Lower leg skin (tissue), 4 donors: Measurements from ENCODE around the gene PFKFB4. TPM values are rescaled to one million over a fixed set of nuclear protein-coding genes. Genes with fewer than 3 reads are reported as not detected.

ENCODE experiments used
- DNase-seq, 2 donors: peaks; one replicate each; pipeline ENCODE4 v3.0.0-alpha.2; 2019; ENCODE audit warnings: low spot score in 2 of 2
- H3K4me3 ChIP-seq: fragments of 200-600 bp; sonication (generic); 2 replicates; pipeline ENCODE4 v1.5.1; 2017; ENCODE audit warnings: mild to moderate bottlenecking, low read depth; ENCODE audit not compliant: poor library complexity, severe bottlenecking
- CTCF ChIP-seq, 3 donors: fragments of 450-650 bp; IDR thresholded peaks; one replicate each; pipeline ENCODE4 v1.5.1; 2016; ENCODE audit warnings: antibody characterized with exemption in 3 of 3, mild to moderate bottlenecking in 3 of 3, moderate library complexity in 2 of 3
- POLR2A ChIP-seq, 2 donors: fragments of 450-650 bp; IDR thresholded peaks; one replicate each; pipeline ENCODE4 v1.6.1; 2016 to 2017; ENCODE audit warnings: antibody characterized with exemption in 2 of 2, mild to moderate bottlenecking in 1 of 2, moderate library complexity in 1 of 2
- WGBS, 2 donors: methylation state at CpG; one replicate each; pipeline ENCODE4 v1.1.5; 2018; 5-methylcytosine and 5-hydroxymethylcytosine counted together
- intact Hi-C: fragments of 100-400 bp; cut with DNase I; formaldehyde crosslinking; loops from one replicate; pipeline ENCODE4 v1.15.0; 2023; ENCODE audit warnings: low total_unique reads
- microRNA counts, 2 donors: library from miRNA; unstranded; fragments of <30 nt; microRNA quantifications; one replicate each; lab custom pipeline; 2016
- microRNA-seq, 2 donors: library from miRNA; unstranded; fragments of <30 nt; microRNA quantifications; one replicate each; pipeline ENCODE4, GENCODE V29; 2016; ENCODE audit warnings: borderline replicate concordance in 2 of 2, borderline number of aligned reads in 1 of 2
- total RNA-seq, 4 donors: library from RNA; depleted of rRNA; stranded (reverse); fragments of >200 nt; gene quantifications; one replicate each; pipeline ENCODE4 v1.1.0, GENCODE V29; 2016

PFKFB4 gene
- total RNA-seq, 4 donors from 2014 or later = 3.7 to 8.8 (median 6.4) TPM

- intact Hi-C loops = loop anchor here (10.0 kb wide), 1 partner anchor 76 kb away; no protein-coding TSS in a partner anchor
- TF ChIP-seq CTCF (IDR thresholded peaks at IDR 0.05) (no peak), POLR2A (IDR thresholded peaks at IDR 0.05) (no peak)
- no peak overlapping the region for H3K4me3 ChIP-seq
- 45 to 55% methylated on average over 7 to 8 of the region's 8 CpGs for WGBS, 2 donors
- DNase-seq = no peak
These were observed 88.3 kb downstream of the PFKFB4 start for GRCh38 chr3:48468329-48468731.

MicroRNAs within 50 kb of the gene (microRNA counts, 767-probe panel; counts per million panel counts)
- 0 to 358 counts per million in 2 donors for microRNA hsa-miR-711 (lab: Ali Mortazavi, UCI)

Small RNAs within 50 kb of the gene (microRNA-seq; reads per million reads assigned to microRNA genes)
- gene MIR6823 = 0 reads per million in 2 donors
- 0 reads per million in 2 donors for gene MIR711

Other genes starting within 250 kb of the PFKFB4 start
- gene SPINK8, start 223.1 kb downstream of the PFKFB4 start, total RNA-seq = not detected
- not detected for gene FBXW12, start 184.6 kb downstream of the PFKFB4 start, total RNA-seq
- 100 to 1,000 TPM; 111 to 227 (median 145) TPM for gene PLXNB1, start 126.7 kb downstream of the PFKFB4 start, total RNA-seq
- 10 to 100 TPM in 3 of 4 donors, 1 to 10 TPM in 1; 6.7 to 17.1 (median 11.6) TPM for gene CCDC51, start 116.7 kb downstream of the PFKFB4 start, total RNA-seq
- gene TMA7, start 116.5 kb downstream of the PFKFB4 start, total RNA-seq = 100 to 1,000 TPM; 173 to 271 (median 250) TPM
- 10 to 100 TPM in 2 of 4 donors, 1 to 10 TPM in 2; 5.6 to 14.1 (median 9.3) TPM for gene ATRIP, start 110.1 kb downstream of the PFKFB4 start, total RNA-seq
- gene SHISA5, start 52.6 kb downstream of the PFKFB4 start, total RNA-seq = 10 to 100 TPM; 64.3 to 93.6 (median 71.0) TPM
- 1 to 10 TPM; 4.8 to 9.8 (median 6.2) TPM for gene UCN2, start 7.0 kb upstream of the PFKFB4 start, total RNA-seq
- gene COL7A1, start 38.5 kb upstream of the PFKFB4 start, total RNA-seq = 100 to 1,000 TPM; 159 to 393 (median 199) TPM
- gene UQCRC1, start 52.8 kb upstream of the PFKFB4 start, total RNA-seq = 100 to 1,000 TPM; 240 to 373 (median 334) TPM
- gene TMEM89, start 65.0 kb upstream of the PFKFB4 start, total RNA-seq = not detected
- 10 to 100 TPM in 3 of 4 donors, 1 to 10 TPM in 1; 9.4 to 36.5 (median 17.9) TPM for gene SLC26A6, start 78.7 kb upstream of the PFKFB4 start, total RNA-seq
- 1 to 10 TPM in 2 of 4 donors, under 1 TPM in 2; 0.59 to 4.7 (median 1.2) TPM for gene CELSR3, start 106.1 kb upstream of the PFKFB4 start, total RNA-seq
- gene NCKIPSD, start 129.1 kb upstream of the PFKFB4 start, total RNA-seq = 10 to 100 TPM; 32.0 to 51.0 (median 41.1) TPM
- gene IP6K2, start 160.4 kb upstream of the PFKFB4 start, total RNA-seq = 100 to 1,000 TPM; 142 to 304 (median 187) TPM